NB4 (cell line): Measurements from ENCODE around the gene LCORL.

Experiments used
- DNase-seq: peaks from one replicate; pipeline ENCODE4 v3.0.0; 2010; ENCODE audit warnings: low read depth
- H3K4me3 ChIP-seq: one replicate; pipeline ENCODE4 v1.5.1; 2011; ENCODE audit warnings: mild to moderate bottlenecking, low read depth, low read length, moderate library complexity
- CTCF ChIP-seq: IDR thresholded peaks from one replicate; pipeline ENCODE4 v1.5.1; 2012; ENCODE audit warnings: low read depth, low read length
- MAX ChIP-seq: IDR thresholded peaks from 2 replicates; pipeline ENCODE4 v1.6.1; 2011; ENCODE audit warnings: low read depth, low read length
- MYC ChIP-seq: IDR thresholded peaks from 2 replicates; pipeline ENCODE4 v1.6.1; 2011; ENCODE audit warnings: low read depth, low read length
- POLR2A ChIP-seq: IDR thresholded peaks from 2 replicates; pipeline ENCODE4 v1.6.1; 2011; ENCODE audit warnings: mild to moderate bottlenecking; ENCODE audit not compliant: insufficient read length; ENCODE audit errors: extremely low read depth

LCORL gene

GRCh38 chr4:17810260-17811077, 211.1 kb downstream of the LCORL start, which contains the start of the genes DCAF16 and NCAPG:
DCAF16 (minus strand) TSS chr4:17810757; CDS start chr4:17804141, 6,616 bp downstream.
NCAPG (plus strand) TSS chr4:17810979; CDS start chr4:17811078, 99 bp downstream.
- H3K4me3 ChIP-seq = peak within 1 kb of the TSS; percentile 87
- no peak for TF ChIP-seq CTCF
- peak; percentile 69 for TF ChIP-seq MAX
- peak; percentile 99 for TF ChIP-seq POLR2A
- TF ChIP-seq MYC = peak; percentile 70
- peak; percentile 100 for DNase-seq

GRCh38 chr4:17809667-17810066, 211.9 kb downstream of the LCORL start:
- DNase-seq = peak; percentile 33
- H3K4me3 ChIP-seq = peak overlapping the region; percentile 87
- TF ChIP-seq POLR2A (no peak), MYC (no peak), MAX (no peak), CTCF (no peak)

GRCh38 chr4:17807446-17807845, 214.1 kb downstream of the LCORL start:
- peak overlapping the region; percentile 87 for H3K4me3 ChIP-seq
- TF ChIP-seq POLR2A (no peak), MYC (no peak), MAX (no peak), CTCF (no peak)
- DNase-seq = no peak

GRCh38 chr4:17805580-17806155, 215.9 kb downstream of the LCORL start:
- DNase-seq = no peak
- peak overlapping the region; percentile 87 for H3K4me3 ChIP-seq
- TF ChIP-seq MAX (no peak), MYC (no peak)

GRCh38 chr4:17797808-17798207, 223.7 kb downstream of the LCORL start:
- TF ChIP-seq MAX (no peak), POLR2A (no peak), CTCF (no peak), MYC (no peak)
- no peak for DNase-seq
- no peak overlapping the region for H3K4me3 ChIP-seq

- TF ChIP-seq MYC = no peak
- TF ChIP-seq MAX = no peak
- TF ChIP-seq CTCF = no peak
- no peak for TF ChIP-seq POLR2A
- no peak overlapping the region for H3K4me3 ChIP-seq
- no peak for DNase-seq
Observed at GRCh38 chr4:17794730-17795129, 226.8 kb downstream of the LCORL start.
